Tibial artery (tissue), 4 donors: ENCODE measurements around the gene GBA3.

Source experiments
- DNase-seq, 2 donors: peaks; one replicate each; pipeline ENCODE4 v3.0.0-alpha.2; 2019
- H3K27ac ChIP-seq, 2 donors: fragments of 200-600 bp; sonication (generic) in 1 of 2; 1 replicate in 1 of 2; 2 replicates in 1 of 2; pipeline ENCODE4 v1.5.1; 2018 to 2019; ENCODE audit warnings: mild to moderate bottlenecking in 1 of 2
- H3K27me3 ChIP-seq, 2 donors: fragments of 200-600 bp; sonication (generic) in 1 of 2; one replicate each; pipeline versions ENCODE4 v1.5.1 to v1.6.0; 2016 to 2019
- H3K36me3 ChIP-seq, 3 donors: fragments of 200-600 bp; sonication (generic) in 2 of 3; one replicate each; pipeline ENCODE4 v1.5.1; 2016 to 2019; ENCODE audit warnings: mild to moderate bottlenecking in 2 of 3
- H3K4me1 ChIP-seq, 4 donors: fragments of 200-600 bp; sonication (generic) in 2 of 4; 1 replicate in 3 of 4; 2 replicates in 1 of 4; pipeline ENCODE4 v1.5.1; 2016 to 2019
- H3K4me3 ChIP-seq, 2 donors: fragments of 200-600 bp; sonication (generic) in 1 of 2; 1 replicate in 1 of 2; 2 replicates in 1 of 2; pipeline ENCODE4 v1.5.1; 2018 to 2019; ENCODE audit warnings: mild to moderate bottlenecking in 2 of 2
- H3K9me3 ChIP-seq, 3 donors: fragments of 200-600 bp; sonication (generic) in 1 of 3; one replicate each; pipeline ENCODE4 v1.5.1; 2016 to 2019
- intact Hi-C: fragments of 100-400 bp; cut with DNase I; formaldehyde crosslinking; loops from one replicate; pipeline ENCODE4 v1.15.0; 2023; ENCODE audit warnings: low total_unique reads
- TF ChIP-seq, protein P1 (sequence below), 2 experiments: fragments of 200-600 bp in 1 of 2; fragments of 450-650 bp in 1 of 2; IDR thresholded peaks; one replicate each; pipeline ENCODE4 v1.5.1; 2017 to 2019; ENCODE audit warnings: antibody characterized with exemption in 2 of 2, mild to moderate bottlenecking in 1 of 2, moderate library complexity in 1 of 2

Gene GBA3

DNA sequence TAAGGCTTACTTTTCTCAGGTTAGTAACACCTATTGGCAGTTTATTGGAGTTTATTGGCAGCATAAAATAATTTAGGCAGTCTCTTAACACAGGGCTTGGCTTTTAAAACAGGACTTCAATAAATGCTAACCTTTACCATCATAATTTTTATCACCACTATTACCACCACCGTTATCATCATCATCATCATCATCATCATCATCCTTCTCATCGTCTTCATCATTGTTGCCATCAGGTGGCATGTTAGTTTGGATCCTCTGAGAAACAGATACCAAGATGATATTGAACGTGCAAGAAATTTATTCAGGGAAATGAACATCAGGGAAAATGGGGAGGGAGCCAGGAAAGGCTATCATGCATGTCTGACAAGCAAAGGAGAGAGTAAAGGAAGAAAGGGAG lies 16.2 kb downstream of the GBA3 start:
- H3K9me3 ChIP-seq, result no peaks in the 10 kb centered on the region
- H3K4me3 ChIP-seq, result no peak overlapping the region
- intact Hi-C loops, result no loop called here
- H3K4me1 ChIP-seq, result no peaks in the 10 kb centered on the region
- H3K27me3 ChIP-seq, result no peaks in the 10 kb centered on the region
- no peak overlapping the region for H3K27ac ChIP-seq
- DNase-seq, result no peak
- no peaks in the 10 kb centered on the region for H3K36me3 ChIP-seq
- TF ChIP-seq, protein P1, sequence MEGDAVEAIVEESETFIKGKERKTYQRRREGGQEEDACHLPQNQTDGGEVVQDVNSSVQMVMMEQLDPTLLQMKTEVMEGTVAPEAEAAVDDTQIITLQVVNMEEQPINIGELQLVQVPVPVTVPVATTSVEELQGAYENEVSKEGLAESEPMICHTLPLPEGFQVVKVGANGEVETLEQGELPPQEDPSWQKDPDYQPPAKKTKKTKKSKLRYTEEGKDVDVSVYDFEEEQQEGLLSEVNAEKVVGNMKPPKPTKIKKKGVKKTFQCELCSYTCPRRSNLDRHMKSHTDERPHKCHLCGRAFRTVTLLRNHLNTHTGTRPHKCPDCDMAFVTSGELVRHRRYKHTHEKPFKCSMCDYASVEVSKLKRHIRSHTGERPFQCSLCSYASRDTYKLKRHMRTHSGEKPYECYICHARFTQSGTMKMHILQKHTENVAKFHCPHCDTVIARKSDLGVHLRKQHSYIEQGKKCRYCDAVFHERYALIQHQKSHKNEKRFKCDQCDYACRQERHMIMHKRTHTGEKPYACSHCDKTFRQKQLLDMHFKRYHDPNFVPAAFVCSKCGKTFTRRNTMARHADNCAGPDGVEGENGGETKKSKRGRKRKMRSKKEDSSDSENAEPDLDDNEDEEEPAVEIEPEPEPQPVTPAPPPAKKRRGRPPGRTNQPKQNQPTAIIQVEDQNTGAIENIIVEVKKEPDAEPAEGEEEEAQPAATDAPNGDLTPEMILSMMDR (IDR thresholded peaks at IDR 0.05), result no peak

DNA sequence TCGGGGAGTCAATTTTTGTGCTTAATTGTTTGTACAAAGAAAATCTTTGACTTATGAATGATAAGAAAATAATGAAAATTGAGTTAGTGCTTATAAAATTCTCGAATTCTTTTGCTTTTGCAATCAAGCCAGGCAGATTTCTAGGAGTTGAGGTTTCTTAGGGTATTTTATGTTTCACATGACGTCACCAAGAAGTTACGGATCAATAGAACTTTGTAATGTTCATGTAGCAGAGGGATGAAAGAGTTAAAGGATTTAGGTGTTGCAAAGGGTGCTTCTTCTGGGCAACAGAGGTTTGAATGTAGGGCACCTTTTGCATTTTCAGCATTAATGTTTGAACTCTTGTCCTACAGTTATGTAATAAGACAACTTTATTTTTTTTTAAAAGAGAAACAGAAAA lies 19.4 kb downstream of the GBA3 start:
- DNase-seq, result no peak
- Histone ChIP-seq H3K4me1 (no peaks in the 10 kb centered on the region), H3K9me3 (no peaks in the 10 kb centered on the region), H3K27ac (no peak overlapping the region), H3K4me3 (no peak overlapping the region), H3K36me3 (no peaks in the 10 kb centered on the region), H3K27me3 (no peaks in the 10 kb centered on the region)
- TF ChIP-seq, protein P1 (IDR thresholded peaks at IDR 0.05), result no peak
- intact Hi-C loops, result no loop called here

DNA sequence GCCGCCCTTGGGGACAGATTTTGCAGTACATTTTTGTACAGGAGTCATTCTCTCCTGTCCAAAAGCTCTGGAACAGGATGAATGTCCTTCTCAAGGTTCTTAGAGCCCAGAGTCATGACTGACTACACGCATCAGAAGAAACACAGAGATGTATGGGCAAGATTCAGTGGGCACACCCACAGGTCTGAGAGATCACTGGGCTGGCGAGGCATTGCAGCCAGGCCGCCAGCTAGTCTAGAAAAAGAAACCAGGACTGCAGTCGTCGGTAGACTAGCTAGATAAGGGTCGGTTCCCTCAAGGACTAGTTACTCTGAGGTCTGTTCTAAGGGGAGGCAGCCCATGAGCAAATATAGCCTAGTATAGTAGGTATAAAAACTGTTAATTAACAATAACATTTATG lies 19.8 kb downstream of the GBA3 start:
- DNase-seq, result no peak

DNA sequence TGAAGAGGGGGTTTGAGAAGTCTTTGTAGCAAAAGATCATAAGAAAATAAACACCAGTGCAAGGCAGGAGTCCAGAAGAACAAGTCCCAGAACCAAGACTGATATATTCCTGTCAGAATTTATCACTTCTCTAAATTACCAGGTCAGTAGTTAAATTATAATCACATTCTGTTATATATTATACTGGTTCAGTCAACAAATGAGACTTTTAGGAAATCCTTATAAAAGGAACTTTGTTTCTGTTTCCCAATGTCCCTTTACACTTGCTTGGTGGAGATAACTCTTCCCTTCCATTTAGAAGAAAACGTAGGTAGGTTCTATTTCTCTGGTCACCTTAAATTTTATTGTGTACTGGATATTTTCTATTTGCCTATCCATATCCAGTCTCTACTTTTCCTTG lies 21.1 kb downstream of the GBA3 start:
- H3K9me3 ChIP-seq, result no peaks in the 10 kb centered on the region
- intact Hi-C loops, result no loop called here
- no peaks in the 10 kb centered on the region for H3K4me1 ChIP-seq
- DNase-seq, result no peak
- H3K27ac ChIP-seq, result no peak overlapping the region
- no peak overlapping the region for H3K4me3 ChIP-seq
- TF ChIP-seq, protein P1 (IDR thresholded peaks at IDR 0.05), result no peak
- no peaks in the 10 kb centered on the region for H3K36me3 ChIP-seq
- no peaks in the 10 kb centered on the region for H3K27me3 ChIP-seq

More for the DNA sequence above, 19.8 kb downstream of the GBA3 start:
- Histone ChIP-seq H3K9me3 (no peaks in the 10 kb centered on the region), H3K27ac (no peak overlapping the region), H3K4me1 (no peaks in the 10 kb centered on the region), H3K36me3 (no peaks in the 10 kb centered on the region), H3K27me3 (no peaks in the 10 kb centered on the region), H3K4me3 (no peak overlapping the region)
- intact Hi-C loops, result no loop called here
- TF ChIP-seq, protein P1 (IDR thresholded peaks at IDR 0.05), result no peak

DNA sequence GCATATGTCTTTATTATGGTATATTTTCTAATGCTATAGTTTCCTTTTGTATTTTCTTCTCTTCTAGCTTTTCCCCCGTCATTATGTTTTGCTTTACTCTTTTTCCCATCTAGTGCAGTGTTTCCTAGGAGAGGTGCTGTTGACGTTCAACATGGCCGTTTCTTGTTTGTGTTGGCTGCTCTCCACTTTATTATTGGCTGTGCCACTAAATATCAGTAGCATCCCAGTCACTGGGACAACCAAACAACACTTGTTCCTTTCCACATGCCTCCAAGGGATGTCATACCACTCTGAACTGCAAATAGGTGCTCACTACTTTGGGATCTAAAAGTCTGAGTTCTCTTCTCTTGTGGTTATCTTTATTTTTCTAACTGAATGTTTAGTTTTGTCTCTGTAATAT lies 26.5 kb downstream of the GBA3 start:
- no peaks in the 10 kb centered on the region for H3K4me1 ChIP-seq
- H3K9me3 ChIP-seq, result no peaks in the 10 kb centered on the region
- H3K27me3 ChIP-seq, result no peaks in the 10 kb centered on the region
- intact Hi-C loops, result no loop called here
- TF ChIP-seq, protein P1 (IDR thresholded peaks at IDR 0.05), result no peak
- no peak overlapping the region for H3K27ac ChIP-seq
- H3K36me3 ChIP-seq, result no peaks in the 10 kb centered on the region
- H3K4me3 ChIP-seq, result no peak overlapping the region
- no peak for DNase-seq

DNA sequence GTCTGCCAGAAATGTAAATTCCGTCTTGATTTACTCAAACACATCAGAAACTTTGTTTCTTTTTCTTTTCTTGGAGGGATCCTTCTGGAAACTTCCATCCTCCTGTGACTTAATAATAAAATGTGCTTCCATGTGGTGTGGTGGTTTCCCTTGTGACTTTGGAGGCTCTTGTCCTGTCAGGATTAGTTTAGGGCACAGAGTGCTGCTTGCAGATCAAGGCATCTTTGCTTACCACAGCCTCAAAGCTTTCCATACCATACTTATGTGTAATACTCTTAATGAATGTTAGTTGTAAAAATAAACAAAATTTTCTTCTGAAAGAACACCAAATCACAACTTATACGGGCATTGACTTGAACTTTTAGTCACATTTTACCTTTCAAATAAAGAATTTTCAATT lies 27.4 kb downstream of the GBA3 start:
- H3K27ac ChIP-seq, result no peak overlapping the region
- H3K9me3 ChIP-seq, result no peaks in the 10 kb centered on the region
- TF ChIP-seq, protein P1 (IDR thresholded peaks at IDR 0.05), result no peak
- H3K4me1 ChIP-seq, result no peaks in the 10 kb centered on the region
- no peaks in the 10 kb centered on the region for H3K27me3 ChIP-seq
- H3K36me3 ChIP-seq, result no peaks in the 10 kb centered on the region
- DNase-seq, result no peak
- intact Hi-C loops, result no loop called here
- no peak overlapping the region for H3K4me3 ChIP-seq
